Measurements from ENCODE around the gene PLEKHM1.
"Not testable (repeated sequence)": the region's sequence is repeated elsewhere in the genome, so short reads cannot be mapped to it uniquely, and the experiment has no call there.

The PLEKHM1 gene

GRCh38 chr17:45460422-45460821 is 30.1 kb downstream of the PLEKHM1 start:
- not testable (repeated sequence) for DNase-seq

- DNase-seq: not testable (repeated sequence)
These were observed 36.2 kb downstream of the PLEKHM1 start for GRCh38 chr17:45454341-45454740.

GRCh38 chr17:45453731-45454130 is 36.8 kb downstream of the PLEKHM1 start:
- DNase-seq: not testable (repeated sequence)

GRCh38 chr17:45453225-45453534 is 37.3 kb downstream of the PLEKHM1 start:
- not testable (repeated sequence) for DNase-seq

- not testable (repeated sequence) for DNase-seq
These were observed 37.9 kb downstream of the PLEKHM1 start for GRCh38 chr17:45452329-45453224.

- DNase-seq: not testable (repeated sequence)
These were observed 38.9 kb downstream of the PLEKHM1 start for GRCh38 chr17:45451660-45452059.

GRCh38 chr17:45451131-45451530 is 39.4 kb downstream of the PLEKHM1 start:
- no peak for DNase-seq

- not testable (repeated sequence) for DNase-seq
These were observed 40.7 kb downstream of the PLEKHM1 start for GRCh38 chr17:45449708-45450329.

GRCh38 chr17:45449260-45449659 is 41.3 kb downstream of the PLEKHM1 start:
- not testable (repeated sequence) for DNase-seq

- not testable (repeated sequence) for DNase-seq
These were observed 42.0 kb downstream of the PLEKHM1 start for GRCh38 chr17:45448483-45448882.

- DNase-seq: not testable (repeated sequence)
These were observed 42.5 kb downstream of the PLEKHM1 start for GRCh38 chr17:45448066-45448465.

- DNase-seq: not testable (repeated sequence)
These were observed 42.9 kb downstream of the PLEKHM1 start for GRCh38 chr17:45447650-45448049.

GRCh38 chr17:45446872-45447625 is 43.5 kb downstream of the PLEKHM1 start:
- not testable (repeated sequence) for DNase-seq

- DNase-seq: not testable (repeated sequence)
These were observed 44.4 kb downstream of the PLEKHM1 start for GRCh38 chr17:45445901-45446743.

GRCh38 chr17:45444856-45445820 is 45.4 kb downstream of the PLEKHM1 start:
- DNase-seq: not testable (repeated sequence)

GRCh38 chr17:45444301-45444700 is 46.2 kb downstream of the PLEKHM1 start:
- DNase-seq: not testable (repeated sequence)

GRCh38 chr17:45443371-45444260 is 46.9 kb downstream of the PLEKHM1 start:
- DNase-seq: not testable (repeated sequence)

- no peak for DNase-seq
These were observed 48.8 kb downstream of the PLEKHM1 start for GRCh38 chr17:45441526-45442310.

GRCh38 chr17:45440839-45441515 is 49.5 kb downstream of the PLEKHM1 start:
- not testable (repeated sequence) for DNase-seq
